Fibroblast of upper back skin (primary cell): ENCODE results near the gene ZBTB11.
"Not testable (repeated sequence)": the region's sequence is repeated elsewhere in the genome, so short reads cannot be mapped to it uniquely, and the experiment has no call there.

Source experiments
- DNase-seq: peaks from one replicate; pipeline ENCODE4 v3.0.0-alpha.2; 2013

ZBTB11 gene

DNA sequence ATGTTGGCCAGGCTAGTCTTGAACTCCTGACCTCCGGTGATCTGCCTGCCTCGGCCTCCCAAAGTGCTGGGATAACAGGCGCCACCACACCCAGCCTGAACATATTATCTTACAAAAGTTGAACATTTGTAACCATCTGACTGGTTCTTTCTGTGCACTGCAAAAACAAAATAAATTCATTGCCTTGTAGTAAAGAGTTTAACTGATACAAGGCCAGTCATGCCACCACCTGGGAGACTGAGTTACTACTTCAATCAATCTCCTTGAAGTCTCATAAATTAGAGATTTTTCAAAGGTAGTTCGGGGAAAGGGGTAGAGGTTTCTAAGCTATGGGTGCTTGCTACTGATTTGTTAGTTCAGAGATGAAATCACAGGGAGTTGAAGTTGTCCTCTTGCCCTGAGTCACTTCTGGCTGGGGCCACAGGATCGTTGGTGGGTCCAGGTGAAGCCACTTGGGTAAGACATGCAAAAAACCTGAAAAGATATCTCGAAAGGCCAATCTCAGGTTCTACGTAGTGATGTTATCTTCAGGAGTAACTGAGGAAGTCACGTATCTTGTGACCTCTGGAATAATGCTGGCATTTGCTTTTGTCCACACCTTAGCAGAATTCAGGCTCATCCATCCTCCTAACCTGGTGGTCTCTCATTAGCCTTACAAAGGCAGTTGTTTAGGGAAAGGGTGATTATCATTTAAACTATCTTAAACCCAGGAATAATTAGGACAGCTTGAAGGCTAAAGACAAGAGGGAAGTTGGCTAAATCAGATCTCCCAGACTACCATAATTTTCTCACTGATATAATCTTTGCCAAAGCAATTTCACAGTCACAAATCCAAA lies 33.7 kb downstream of the ZBTB11 start:
- no peak for DNase-seq

GRCh38 chr3:101642441-101642840 lies 34.5 kb downstream of the ZBTB11 start:
- DNase-seq = no peak

DNA sequence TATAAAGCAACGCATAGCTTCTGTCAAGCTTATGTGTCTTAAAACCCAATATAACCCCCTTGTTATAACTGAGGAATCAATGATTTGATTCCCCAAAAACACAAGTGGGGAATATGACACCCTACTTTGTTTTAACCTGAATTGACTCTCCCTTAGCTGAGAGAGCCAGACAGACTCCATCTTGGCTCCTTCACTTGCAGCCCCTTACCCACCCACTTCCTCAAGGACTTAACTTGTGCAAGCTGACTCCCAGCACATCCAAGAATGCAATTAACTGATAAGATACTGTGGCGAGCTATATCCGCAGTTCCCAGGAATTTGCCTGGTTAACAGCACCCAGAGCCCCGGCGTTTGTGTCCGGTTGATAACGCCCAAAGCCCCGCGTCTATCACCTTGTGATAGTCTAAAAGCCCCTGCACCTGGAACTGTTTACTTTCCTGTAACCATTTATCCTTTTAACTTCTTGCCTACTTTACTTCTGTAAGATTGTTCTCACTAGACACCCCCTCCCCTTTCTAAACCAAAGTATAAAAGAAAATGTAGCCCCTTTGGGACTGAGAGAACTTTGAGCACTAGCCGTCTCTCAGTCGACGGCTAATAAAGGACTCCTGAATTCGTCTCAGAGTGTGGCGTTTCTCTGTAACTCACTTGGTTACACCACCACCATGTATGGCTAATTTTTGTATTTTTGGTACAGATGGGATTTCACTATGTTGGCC lies 35.4 kb downstream of the ZBTB11 start:
- DNase-seq = not testable (repeated sequence)

DNA sequence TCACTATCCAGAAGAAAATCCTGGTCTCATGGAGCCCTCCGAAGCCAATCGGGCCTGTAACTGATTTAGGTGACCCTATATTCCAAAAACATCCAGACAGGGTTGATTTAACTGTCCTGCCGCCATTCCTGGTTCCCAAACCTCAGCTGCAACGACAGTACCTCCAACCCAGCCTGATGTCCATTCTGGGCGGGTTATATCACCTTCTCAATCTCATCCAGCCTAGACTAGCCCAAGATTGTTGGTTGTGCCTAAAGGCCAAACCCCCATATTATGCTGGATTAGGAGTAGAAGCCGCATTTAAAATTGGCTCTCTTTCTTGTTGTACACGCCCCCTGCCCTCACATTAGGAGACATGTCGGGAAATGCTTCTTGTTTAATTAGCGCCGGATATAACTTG lies 36.7 kb downstream of the ZBTB11 start:
- no peak for DNase-seq

DNA sequence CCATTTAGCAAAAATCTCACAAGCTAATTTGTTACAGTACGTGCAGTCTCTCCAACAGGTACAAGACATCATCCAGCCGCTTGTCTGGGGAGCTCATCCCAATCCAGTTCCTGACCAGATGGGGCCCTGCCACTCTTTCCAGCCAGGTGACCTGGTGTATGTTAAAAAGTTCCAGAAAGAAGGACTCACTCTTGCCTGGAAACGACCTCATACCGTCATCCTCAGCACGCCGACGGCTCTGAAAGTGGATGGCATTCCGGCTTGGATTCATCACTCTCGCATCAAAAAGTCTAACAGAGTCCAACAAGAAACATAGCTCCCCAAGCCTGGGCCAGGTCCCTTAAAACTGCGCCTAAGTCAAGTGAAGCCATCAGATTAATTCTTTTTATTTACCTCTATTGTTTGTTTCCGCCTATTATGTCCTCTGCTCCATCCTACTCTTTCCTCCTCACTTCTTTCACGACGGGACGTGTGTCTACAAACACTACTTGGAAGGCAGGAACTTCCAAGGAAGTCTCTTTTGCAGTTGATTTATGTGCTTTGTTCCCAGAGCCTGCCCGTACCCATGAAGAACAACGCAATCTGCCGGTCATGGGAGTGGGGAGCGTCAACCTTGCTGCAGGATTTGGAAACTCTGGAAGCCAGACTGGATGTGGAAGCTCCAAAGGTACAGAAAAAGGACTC lies 37.5 kb downstream of the ZBTB11 start:
- DNase-seq = no peak

GRCh38 chr3:101638261-101638745 lies 38.6 kb downstream of the ZBTB11 start:
- no peak for DNase-seq

DNA sequence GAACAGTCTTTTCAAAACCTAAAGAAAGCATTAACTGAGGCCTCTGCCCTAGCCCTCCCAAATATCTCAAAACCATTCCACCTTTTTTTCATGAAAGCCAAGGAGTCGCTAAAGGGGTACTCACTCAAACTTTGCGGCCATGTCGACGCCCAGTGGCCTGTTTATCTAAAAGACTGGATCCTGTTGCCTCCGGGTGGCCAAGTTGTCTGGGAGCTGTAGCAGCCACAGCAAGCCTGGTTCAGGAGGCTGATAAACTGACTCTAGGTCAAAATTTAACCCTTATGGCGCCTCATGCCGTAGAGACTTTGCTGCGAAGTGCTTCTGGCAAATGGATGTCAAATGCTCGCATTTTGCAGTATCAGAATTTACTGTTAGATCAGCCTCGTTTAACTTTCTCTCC lies 39.5 kb downstream of the ZBTB11 start:
- no peak for DNase-seq

DNA sequence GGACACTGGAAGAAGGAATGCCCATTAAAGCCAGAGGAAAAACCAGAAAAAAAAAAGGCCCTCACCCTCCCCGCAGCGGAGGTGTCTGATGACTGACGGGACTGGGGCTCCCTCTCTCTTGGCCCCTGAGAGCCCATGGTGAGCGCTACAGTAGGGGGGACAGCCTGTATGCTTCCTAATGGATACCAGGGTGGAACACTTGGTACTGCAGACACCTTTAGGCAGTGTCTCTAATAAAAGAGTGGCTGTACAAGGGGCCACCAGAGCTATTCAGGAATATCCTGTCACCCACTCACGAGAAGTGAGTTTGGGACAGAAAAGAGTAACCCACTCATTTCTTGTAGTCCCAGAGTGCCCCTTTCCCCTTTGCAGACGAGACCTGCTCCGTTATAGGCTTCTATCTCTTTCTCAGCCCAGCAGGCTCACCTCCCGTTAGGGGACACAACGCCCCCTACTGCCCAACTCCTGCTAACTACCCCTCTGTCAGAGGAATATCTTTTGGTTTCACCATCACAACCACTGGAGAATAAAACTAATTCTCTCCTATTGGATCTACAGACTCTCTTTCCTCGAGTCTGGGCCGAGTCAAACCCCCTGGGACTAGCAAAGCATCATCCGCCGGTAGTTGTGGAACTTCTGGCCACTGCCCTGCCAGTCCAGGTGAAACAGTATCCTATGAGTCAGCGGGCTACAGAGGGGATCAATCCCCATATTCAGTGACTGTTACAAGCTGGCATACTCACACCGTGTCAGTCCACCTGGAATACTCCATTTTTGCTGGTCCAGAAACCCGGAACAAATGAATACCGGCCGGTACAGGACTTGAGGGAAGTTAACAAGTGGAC lies 40.8 kb downstream of the ZBTB11 start:
- peak; percentile 26 for DNase-seq

GRCh38 chr3:101635345-101635744 lies 41.6 kb downstream of the ZBTB11 start:
- no peak for DNase-seq

- no peak for DNase-seq
Observed at GRCh38 chr3:101634591-101635196, 42.2 kb downstream of the ZBTB11 start.

DNA sequence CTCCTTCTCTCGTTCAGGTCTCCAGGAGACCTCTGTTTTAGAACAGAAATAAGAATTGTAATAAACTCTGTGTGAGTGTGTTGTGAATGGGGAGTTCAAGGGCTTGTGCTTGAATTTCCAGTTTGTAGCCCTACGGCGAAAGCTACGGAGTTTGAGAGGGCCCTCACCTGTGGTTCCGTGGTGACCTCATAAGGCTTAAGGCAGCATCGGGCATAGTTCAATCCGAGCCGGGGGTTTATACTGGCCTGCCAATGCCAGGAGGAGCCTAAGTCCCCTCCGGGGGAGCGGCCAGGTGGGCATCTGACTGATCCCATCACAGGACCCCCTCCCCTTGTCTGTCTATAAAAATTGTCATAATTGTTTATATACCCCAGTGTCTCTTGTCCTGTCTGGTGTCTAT lies 43.7 kb downstream of the ZBTB11 start:
- DNase-seq = no peak

GRCh38 chr3:101632586-101632985 lies 44.3 kb downstream of the ZBTB11 start:
- DNase-seq = no peak

DNA sequence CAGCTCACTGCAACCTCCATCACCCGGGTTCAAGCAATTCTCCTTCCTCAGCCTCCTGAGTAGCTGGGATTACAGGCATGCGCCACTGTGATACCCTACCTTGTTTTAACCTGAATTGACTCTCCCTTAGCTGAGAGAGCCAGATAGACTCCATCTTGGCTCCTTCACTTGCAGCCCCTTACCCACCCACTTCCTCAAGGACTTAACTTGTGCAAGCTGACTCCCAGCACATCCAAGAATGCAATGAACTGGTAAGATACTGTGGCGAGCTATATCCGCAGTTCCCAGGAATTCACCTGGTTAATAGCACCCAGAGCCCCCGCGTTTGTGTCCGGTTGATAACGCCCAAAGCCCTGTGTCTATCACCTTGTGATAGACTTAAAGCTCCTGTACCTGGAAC lies 45.0 kb downstream of the ZBTB11 start:
- DNase-seq = not testable (repeated sequence)

GRCh38 chr3:101631098-101631796 lies 45.7 kb downstream of the ZBTB11 start:
- no peak for DNase-seq

DNA sequence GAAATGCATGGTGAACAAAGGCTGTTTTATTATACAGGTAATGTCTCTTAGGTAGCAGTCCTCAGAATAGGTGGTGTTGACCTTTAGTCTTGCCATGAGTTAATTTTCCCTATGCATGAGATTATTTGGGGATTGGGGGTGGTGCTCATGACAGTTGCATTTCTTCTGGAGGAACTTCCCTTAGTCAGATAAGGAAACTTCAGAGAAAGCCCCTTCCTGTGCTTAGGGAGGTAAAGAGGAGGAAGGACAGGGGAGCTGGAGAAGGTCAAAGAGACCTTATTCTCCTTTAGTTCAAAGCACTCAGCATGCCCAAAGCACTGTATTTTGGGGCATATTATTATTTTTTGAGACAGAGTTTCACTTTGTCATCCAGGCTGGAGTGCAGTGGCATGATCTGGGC lies 47.7 kb downstream of the ZBTB11 start:
- no peak for DNase-seq

DNA sequence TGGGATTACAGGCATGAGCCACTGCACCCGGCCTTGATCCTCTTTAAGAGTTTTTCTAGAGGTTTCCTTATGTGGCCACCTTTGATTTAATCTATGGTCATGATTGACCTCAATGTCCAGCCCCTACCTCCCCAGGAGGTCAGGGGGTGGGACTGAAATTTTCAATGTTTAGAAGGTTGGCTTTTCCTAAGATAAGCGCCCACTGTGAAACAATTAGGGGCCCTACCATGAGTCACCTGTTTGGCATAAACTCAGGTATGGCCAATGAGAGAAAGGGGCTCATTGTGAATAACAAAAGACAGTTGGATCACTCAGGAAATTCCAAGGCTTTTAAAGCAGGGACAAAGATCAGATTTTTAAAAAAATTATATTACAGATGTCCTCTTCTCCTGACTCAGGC lies 51.1 kb downstream of the ZBTB11 start:
- no peak for DNase-seq

DNA sequence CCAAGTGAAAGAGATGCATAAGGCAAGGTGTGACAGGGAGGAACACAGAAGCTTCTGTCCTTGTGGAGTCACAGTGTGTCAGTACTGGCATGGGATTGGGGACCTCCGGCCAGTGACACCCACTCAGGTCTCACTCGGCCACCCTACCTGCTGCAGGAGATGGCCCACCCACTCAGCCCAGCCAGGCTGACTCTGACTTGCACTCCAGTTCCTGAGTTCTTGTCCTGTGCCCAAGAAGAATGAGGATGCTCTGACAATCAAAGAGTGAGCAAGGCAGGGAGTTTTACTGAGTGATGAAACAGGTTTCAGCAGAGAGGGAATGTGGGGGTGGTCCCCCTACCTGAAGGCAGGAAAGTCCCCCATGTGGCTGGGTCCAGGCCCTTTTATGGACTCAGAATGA lies 52.1 kb downstream of the ZBTB11 start:
- DNase-seq = no peak

GRCh38 chr3:101623656-101624055 lies 53.3 kb downstream of the ZBTB11 start:
- no peak for DNase-seq

GRCh38 chr3:101619734-101620133 lies 57.2 kb downstream of the ZBTB11 start:
- no peak for DNase-seq

GRCh38 chr3:101618726-101619125 lies 58.2 kb downstream of the ZBTB11 start:
- no peak for DNase-seq

DNA sequence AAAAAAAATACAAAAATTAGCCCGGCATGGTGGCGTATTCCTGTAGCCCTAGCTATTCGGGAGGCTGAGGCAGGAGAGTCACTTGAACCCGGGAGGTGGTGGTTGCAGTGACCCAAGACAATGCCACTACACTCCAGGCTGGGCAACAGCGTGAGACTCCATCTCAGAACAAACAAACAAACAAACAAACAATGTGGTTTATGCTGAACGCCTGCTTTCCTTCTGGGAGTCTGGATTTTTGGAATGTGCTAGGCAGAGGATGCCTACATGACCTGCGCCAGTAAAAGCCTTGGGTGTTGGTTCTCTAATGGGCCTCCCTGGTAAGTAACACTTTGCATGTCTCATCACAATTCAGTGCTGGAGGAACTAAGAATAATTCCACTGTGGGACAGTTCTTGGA lies 59.5 kb downstream of the ZBTB11 start:
- no peak for DNase-seq

DNA sequence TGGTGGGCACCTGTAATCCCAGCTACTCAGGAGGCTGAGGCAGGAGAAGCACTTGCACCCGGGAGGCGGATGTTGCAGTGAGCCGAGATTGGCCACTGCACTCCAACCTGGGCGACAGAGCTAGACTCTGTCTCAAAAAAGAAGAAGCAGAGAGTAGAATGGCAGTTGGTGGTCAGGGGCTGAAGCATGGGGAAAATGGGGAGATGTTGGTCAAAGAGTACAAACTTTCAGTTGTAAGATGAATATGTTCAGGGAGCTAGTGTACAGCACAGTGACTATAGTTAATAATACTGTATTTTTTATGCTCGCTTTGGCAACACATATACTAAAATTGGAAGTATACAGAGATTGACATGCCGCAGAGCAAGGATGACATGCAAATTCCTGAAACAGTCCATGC lies 61.4 kb downstream of the ZBTB11 start:
- DNase-seq = no peak
